Suprapubic skin (tissue), 4 donors: ENCODE measurements around the gene TEDC2. TPM values are rescaled to one million over a fixed set of nuclear protein-coding genes. Genes with fewer than 3 reads are reported as not detected.
"Not testable (repeated sequence)": the region's sequence is repeated elsewhere in the genome, so short reads cannot be mapped to it uniquely, and the experiment has no call there.

Experiments used
- DNase-seq, 2 donors: peaks; one replicate each; pipeline ENCODE4 v3.0.0-alpha.2; 2019; ENCODE audit warnings: low spot score in 2 of 2
- H3K27ac ChIP-seq: fragments of 200-600 bp; sonication (generic); one replicate; pipeline ENCODE4 v1.5.1; 2019
- H3K27me3 ChIP-seq: fragments of 200-600 bp; sonication (generic); one replicate; pipeline ENCODE4 v1.5.1; 2019
- H3K36me3 ChIP-seq: fragments of 200-600 bp; sonication (generic); one replicate; pipeline ENCODE4 v1.5.1; 2019
- H3K4me1 ChIP-seq: fragments of 200-600 bp; sonication (generic); one replicate; pipeline ENCODE4 v1.5.1; 2019
- H3K4me3 ChIP-seq: fragments of 200-600 bp; sonication (generic); one replicate; pipeline ENCODE4 v1.5.1; 2019; ENCODE audit warnings: mild to moderate bottlenecking
- H3K9me3 ChIP-seq: fragments of 200-600 bp; sonication (generic); one replicate; pipeline ENCODE4 v1.5.1; 2019
- EP300 ChIP-seq: sonication (generic); formaldehyde crosslinking; IDR thresholded peaks from one replicate; pipeline ENCODE4 v1.6.1; 2017; ENCODE audit warnings: antibody characterized with exemption
- POLR2A ChIP-seq, 2 donors: fragments of 450-650 bp; IDR thresholded peaks; one replicate each; pipeline ENCODE4 v1.6.1; 2017; ENCODE audit warnings: antibody characterized with exemption in 2 of 2, mild to moderate bottlenecking in 2 of 2, moderate library complexity in 2 of 2
- POLR2AphosphoS5 ChIP-seq, 3 donors: sonication (generic); formaldehyde crosslinking; IDR thresholded peaks; one replicate each; pipeline ENCODE4 v1.6.1; 2017; ENCODE audit warnings: antibody characterized with exemption in 3 of 3
- WGBS: methylation state at CpG from one replicate; pipeline ENCODE4 v1.1.5; 2018; 5-methylcytosine and 5-hydroxymethylcytosine counted together
- total RNA-seq, 4 donors: library from RNA; depleted of rRNA; stranded (reverse); fragments of >200 nt; gene quantifications; one replicate each; pipeline ENCODE4 v1.1.0, GENCODE V29; 2016
- TF ChIP-seq, protein P1 (sequence below), 2 donors: fragments of 200-600 bp in 1 of 2; fragments of 450-650 bp in 1 of 2; sonication (generic) in 1 of 2; IDR thresholded peaks; one replicate each; pipeline ENCODE4 v1.5.1; 2016 to 2019; ENCODE audit warnings: antibody characterized with exemption in 2 of 2, mild to moderate bottlenecking in 1 of 2, moderate library complexity in 1 of 2

TEDC2 gene
- total RNA-seq, 4 donors from 2014 or later = 1.4 to 2.2 (median 1.6) TPM; not detected in 1

DNA sequence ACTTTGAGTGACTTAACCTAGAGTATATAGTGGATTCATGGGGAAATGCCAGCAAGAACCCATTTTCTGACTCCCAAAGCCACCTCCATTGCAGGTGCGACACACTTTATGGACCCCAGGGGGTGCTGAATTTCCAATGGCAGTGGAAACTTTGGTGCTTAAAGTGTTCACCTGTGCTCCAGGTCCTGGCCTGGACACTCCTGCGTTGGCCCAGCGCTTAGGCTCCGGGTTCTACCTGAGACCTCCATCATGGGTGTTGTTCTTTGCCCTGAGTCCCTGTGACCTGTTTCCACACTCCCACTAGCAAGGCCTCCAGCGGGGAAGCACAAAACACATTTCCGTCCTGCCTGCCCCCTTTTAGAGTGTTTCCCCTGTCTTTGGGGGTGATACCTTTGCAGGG, 27.6 kb upstream of the TEDC2 start:
- Histone ChIP-seq H3K4me1 (peaks cover 38% of the 10 kb centered on the region), H3K9me3 (no peaks in the 10 kb centered on the region), H3K36me3 (peaks cover 17% of the 10 kb centered on the region), H3K27me3 (no peaks in the 10 kb centered on the region), H3K27ac (no peak overlapping the region), H3K4me3 (no peak overlapping the region)
- no peak for TF ChIP-seq POLR2A (IDR thresholded peaks at IDR 0.05)
- DNase-seq = peak in 1 of 2 donors; percentile 25
- WGBS = 97% methylated on average over 6 of the region's 6 CpGs

DNA sequence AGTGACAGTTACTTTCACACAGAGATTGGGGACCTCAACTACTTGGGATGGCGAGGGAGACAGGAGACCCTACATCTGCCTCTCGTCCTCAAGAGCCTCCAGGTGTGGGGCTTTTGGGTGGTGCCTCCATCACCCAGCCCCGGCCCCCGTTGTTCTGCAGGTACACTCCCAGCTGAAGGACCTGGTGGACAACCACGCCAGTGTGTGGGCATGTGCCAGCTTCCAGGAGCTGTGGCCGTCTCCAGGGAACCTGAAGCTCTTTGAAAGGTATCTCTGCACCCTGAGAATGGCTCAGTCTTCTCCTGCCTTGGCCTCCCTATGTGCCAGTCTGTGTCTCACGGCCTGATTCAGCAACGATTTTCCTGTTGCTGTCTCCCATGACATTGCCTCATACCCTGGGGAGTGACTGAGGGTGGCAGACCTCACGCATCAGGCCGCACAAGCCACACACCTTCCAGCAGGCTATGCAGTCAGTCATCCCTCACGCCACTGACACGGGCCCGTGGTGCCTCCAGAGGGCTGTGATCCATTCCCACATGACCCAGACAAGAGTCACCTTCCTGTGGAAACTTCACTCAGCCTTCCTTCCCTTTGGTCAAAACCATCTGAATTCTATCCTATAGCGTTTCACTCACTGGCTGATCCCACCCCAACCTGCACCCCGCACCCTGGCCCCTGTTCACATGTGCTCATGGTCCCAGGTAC, 27.0 kb upstream of the TEDC2 start:
- H3K4me1 ChIP-seq = peaks cover 38% of the 10 kb centered on the region
- H3K9me3 ChIP-seq = no peaks in the 10 kb centered on the region
- H3K4me3 ChIP-seq = no peak overlapping the region
- DNase-seq = peak in 1 of 2 donors; percentile 46
- H3K27me3 ChIP-seq = no peaks in the 10 kb centered on the region
- H3K27ac ChIP-seq = no peak overlapping the region
- TF ChIP-seq, protein P1, sequence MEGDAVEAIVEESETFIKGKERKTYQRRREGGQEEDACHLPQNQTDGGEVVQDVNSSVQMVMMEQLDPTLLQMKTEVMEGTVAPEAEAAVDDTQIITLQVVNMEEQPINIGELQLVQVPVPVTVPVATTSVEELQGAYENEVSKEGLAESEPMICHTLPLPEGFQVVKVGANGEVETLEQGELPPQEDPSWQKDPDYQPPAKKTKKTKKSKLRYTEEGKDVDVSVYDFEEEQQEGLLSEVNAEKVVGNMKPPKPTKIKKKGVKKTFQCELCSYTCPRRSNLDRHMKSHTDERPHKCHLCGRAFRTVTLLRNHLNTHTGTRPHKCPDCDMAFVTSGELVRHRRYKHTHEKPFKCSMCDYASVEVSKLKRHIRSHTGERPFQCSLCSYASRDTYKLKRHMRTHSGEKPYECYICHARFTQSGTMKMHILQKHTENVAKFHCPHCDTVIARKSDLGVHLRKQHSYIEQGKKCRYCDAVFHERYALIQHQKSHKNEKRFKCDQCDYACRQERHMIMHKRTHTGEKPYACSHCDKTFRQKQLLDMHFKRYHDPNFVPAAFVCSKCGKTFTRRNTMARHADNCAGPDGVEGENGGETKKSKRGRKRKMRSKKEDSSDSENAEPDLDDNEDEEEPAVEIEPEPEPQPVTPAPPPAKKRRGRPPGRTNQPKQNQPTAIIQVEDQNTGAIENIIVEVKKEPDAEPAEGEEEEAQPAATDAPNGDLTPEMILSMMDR (IDR thresholded peaks at IDR 0.05) = no peak
- no peak for TF ChIP-seq POLR2AphosphoS5 (IDR thresholded peaks at IDR 0.05)
- TF ChIP-seq POLR2A (IDR thresholded peaks at IDR 0.05) = no peak
- no peak for TF ChIP-seq EP300
- H3K36me3 ChIP-seq = peaks cover 17% of the 10 kb centered on the region
- WGBS = 99% methylated on average over 14 of the region's 15 CpGs

DNA sequence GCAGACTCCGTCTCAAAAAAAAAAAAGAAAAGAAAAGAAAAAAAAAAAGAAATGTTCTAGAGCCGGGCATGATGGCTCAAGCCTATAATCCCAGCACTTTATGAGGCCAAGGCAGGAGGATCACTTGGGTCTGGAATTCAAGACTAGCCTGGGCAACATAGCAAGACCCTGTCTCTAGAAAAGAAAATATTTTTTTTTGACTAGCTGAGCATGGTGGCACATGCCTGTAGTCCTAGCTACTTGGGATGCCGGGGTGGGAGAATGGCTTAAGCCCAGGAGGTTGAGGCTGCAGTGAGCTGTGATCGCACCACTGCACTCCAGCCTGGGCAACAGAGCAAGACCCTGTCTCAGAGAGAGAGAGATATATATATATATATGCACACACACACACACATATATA, 24.7 kb upstream of the TEDC2 start:
- H3K9me3 ChIP-seq, H3K27me3 ChIP-seq, H3K4me3 ChIP-seq, H3K27ac ChIP-seq, DNase-seq: not testable (repeated sequence)
- Histone ChIP-seq H3K4me1 (peaks cover 20% of the 10 kb centered on the region), H3K36me3 (peaks cover 29% of the 10 kb centered on the region)
- WGBS = 84% methylated on average over 4 of the region's 4 CpGs

DNA sequence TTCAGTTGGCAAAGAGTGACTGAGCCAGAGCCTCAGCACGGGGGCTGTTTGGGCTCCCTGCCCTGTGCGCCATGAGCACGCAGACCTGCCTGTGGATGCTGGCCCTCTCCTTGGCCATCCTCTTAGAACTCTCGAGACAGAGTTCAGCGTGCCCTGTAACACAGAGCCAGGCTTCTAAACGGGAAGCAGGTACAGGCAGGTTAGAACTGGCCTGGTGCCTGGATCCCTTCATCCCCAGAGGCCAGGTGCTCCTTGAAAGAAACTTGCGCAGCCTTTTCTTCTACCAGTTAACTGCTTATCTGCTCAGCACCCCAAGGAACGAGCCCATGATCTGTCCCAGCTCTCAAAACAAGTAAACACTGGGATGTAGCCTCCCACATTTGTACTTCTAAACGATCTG, 23.8 kb upstream of the TEDC2 start:
- no peak for DNase-seq
- WGBS = 49% methylated on average over 6 of the region's 9 CpGs

DNA sequence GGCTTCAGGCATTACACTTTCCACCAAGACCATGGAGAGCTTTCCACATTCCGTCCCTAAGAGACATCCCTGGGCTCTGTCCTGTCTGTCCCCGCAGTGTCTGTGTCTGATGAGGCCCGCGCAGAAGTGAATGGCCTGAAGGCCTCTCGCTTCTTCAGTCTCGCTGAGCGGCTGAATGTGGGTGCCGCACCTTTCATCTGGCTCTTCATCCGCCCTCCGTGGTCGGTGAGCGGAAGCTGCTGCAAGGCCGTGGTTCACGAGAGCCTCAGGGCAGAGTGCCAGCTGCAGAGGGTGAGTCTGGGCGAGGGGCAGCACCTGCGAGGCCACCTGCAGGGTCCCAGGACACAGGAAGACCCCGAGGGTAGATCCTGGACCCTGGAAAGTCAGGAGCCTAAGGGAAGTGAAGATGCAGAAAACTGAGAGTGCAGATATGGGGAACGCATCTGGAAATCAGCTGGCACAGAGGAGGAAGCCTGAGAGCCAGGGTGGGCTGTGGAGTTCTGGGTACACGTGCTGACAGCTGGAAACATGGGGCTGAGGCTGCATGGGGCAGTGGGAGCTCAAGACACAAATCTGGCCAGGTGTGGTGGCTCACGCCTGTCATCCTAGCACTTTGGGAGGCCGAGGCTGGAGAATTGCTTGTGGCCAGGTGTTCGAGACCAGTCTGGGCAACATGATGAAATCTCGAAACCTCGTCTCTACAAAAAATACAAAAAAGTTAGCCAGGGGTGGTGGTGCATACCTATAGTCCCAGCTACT, 22.7 kb upstream of the TEDC2 start:
- WGBS = 90% methylated on average over 24 of the region's 24 CpGs
- Histone ChIP-seq H3K36me3 (peaks cover 33% of the 10 kb centered on the region), H3K27me3 (no peaks in the 10 kb centered on the region), H3K9me3 (no peaks in the 10 kb centered on the region), H3K4me1 (peaks cover 12% of the 10 kb centered on the region), H3K27ac (no peak overlapping the region), H3K4me3 (no peak overlapping the region)
- no peak for TF ChIP-seq EP300
- TF ChIP-seq, protein P1 (IDR thresholded peaks at IDR 0.05) = no peak
- TF ChIP-seq POLR2A (IDR thresholded peaks at IDR 0.05) = no peak
- no peak for TF ChIP-seq POLR2AphosphoS5 (IDR thresholded peaks at IDR 0.05)
- no peak for DNase-seq

More for the DNA sequence above, 23.8 kb upstream of the TEDC2 start:
- H3K36me3 ChIP-seq = peaks cover 34% of the 10 kb centered on the region
- H3K27ac ChIP-seq = no peak overlapping the region
- no peak for TF ChIP-seq EP300
- H3K27me3 ChIP-seq = no peaks in the 10 kb centered on the region
- no peak overlapping the region for H3K4me3 ChIP-seq
- no peaks in the 10 kb centered on the region for H3K9me3 ChIP-seq
- peaks cover 12% of the 10 kb centered on the region for H3K4me1 ChIP-seq

DNA sequence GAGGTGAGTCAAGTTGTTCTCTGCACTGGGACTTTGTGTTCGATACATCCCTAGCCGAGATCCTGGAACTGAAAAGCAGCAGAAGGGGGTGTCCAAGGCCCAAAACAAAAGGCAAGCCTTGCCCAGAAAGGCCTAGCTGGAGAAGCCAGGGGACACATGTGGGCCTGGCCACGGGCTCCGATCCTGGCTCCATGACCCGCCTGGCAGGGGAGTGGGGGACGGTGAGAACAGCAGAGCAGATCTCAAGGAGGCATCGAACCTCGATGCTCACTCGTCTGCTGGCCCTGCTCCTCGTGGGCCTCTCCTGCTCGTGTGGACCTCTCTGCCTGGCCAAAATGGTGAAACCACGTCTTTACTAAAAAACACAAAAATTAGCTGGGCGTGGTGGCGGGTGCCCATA, 21.8 kb upstream of the TEDC2 start:
- no peak overlapping the region for H3K4me3 ChIP-seq
- 90% methylated on average over 9 of the region's 14 CpGs for WGBS
- H3K27ac ChIP-seq = no peak overlapping the region
- H3K4me1 ChIP-seq = peaks cover 12% of the 10 kb centered on the region
- no peak for DNase-seq
- H3K27me3 ChIP-seq = no peaks in the 10 kb centered on the region
- H3K36me3 ChIP-seq = peaks cover 23% of the 10 kb centered on the region
- H3K9me3 ChIP-seq = no peaks in the 10 kb centered on the region
- TF ChIP-seq, protein P1 (IDR thresholded peaks at IDR 0.05) = no peak
- TF ChIP-seq POLR2AphosphoS5 (IDR thresholded peaks at IDR 0.05) (no peak), EP300 (no peak), POLR2A (IDR thresholded peaks at IDR 0.05) (no peak)
